Panc1 (cell line): ENCODE data around the gene NOL3.

Experiments
- CTCF ChIP-seq: fragments of 450-650 bp; IDR thresholded peaks from 2 replicates; pipeline ENCODE4 v1.5.1; 2017; ENCODE audit warnings: mild to moderate bottlenecking
- POLR2AphosphoS5 ChIP-seq: IDR thresholded peaks from 2 replicates; pipeline ENCODE4 v1.6.1; 2012; ENCODE audit warnings: mild to moderate bottlenecking, low read depth, low read length, moderate library complexity
- REST ChIP-seq, 2 experiments: IDR thresholded peaks; 2 replicates each; pipeline ENCODE4 v1.6.1; 2011 to 2012; ENCODE audit warnings: low read depth in 2 of 2, control low read depth in 1 of 2, low read length in 1 of 2, mild to moderate bottlenecking in 1 of 2, moderate library complexity in 1 of 2; ENCODE audit not compliant: insufficient read depth in 1 of 2
- SIN3A ChIP-seq: IDR thresholded peaks from 2 replicates; pipeline ENCODE4 v1.6.1; 2012; ENCODE audit warnings: low read depth, mild to moderate bottlenecking, low read length, moderate library complexity, borderline replicate concordance; ENCODE audit not compliant: insufficient read depth

GRCh38 chr16:67210069-67210937, 40.0 kb downstream of the NOL3 start:
- TF ChIP-seq CTCF (no peak), REST (IDR thresholded peaks at IDR 0.05; ENCODE audit: insufficient read depth in 1 of 2, low read depth in 2 of 2, low read length in 1 of 2) (no peak), POLR2AphosphoS5 (no peak), SIN3A (no peak)
